OCI-LY3 (cell line): ENCODE data around the gene RAPGEF1.
A peak's percentile ranks its signal among the peaks of the same experiment; 100 is the strongest.
"Not testable (repeated sequence)": the region's sequence is repeated elsewhere in the genome, so short reads cannot be mapped to it uniquely, and the experiment has no call there.

ENCODE experiments used
- H2AFZ ChIP-seq: fragments of 200-600, 300-600 bp; shearing (Covaris generic); 2 replicates; pipeline ENCODE4 v1.6.0; 2014; ENCODE audit warnings: antibody characterized with exemption, low read depth, low read length
- H3K27ac ChIP-seq: fragments of 200-600, 300-600 bp; sonication (generic); 2 replicates; pipeline ENCODE4 v1.5.1; 2014; ENCODE audit warnings: mild to moderate bottlenecking, low read length, moderate library complexity, mixed read lengths
- H3K27me3 ChIP-seq: fragments of 200-600, 300-600 bp; sonication (generic); 2 replicates; pipeline ENCODE4 v1.6.1; 2014; ENCODE audit warnings: low read depth, low read length, mixed read lengths
- H3K36me3 ChIP-seq: fragments of 200-600, 300-600 bp; sonication (generic); replicated peaks from 2 replicates; pipeline ENCODE3; 2014; ENCODE audit warnings: low read depth, low read length, mixed read lengths
- H3K4me1 ChIP-seq: fragments of 300-600, 200-600 bp; sonication (generic); 2 replicates; pipeline ENCODE4 v1.6.1; 2014; ENCODE audit warnings: low read length, mixed read lengths
- H3K4me2 ChIP-seq: fragments of 200-600, 300-600 bp; sonication (generic); 2 replicates; pipeline ENCODE4 v1.6.1; 2014; ENCODE audit warnings: low read length, mixed read lengths
- H3K4me3 ChIP-seq: fragments of 300-600, 200-600 bp; sonication (generic); 2 replicates; pipeline ENCODE4 v1.5.1; 2014; ENCODE audit warnings: antibody characterized with exemption, mild to moderate bottlenecking, low read length, moderate library complexity
- H3K79me2 ChIP-seq: fragments of 300-600, 200-600 bp; shearing (Covaris generic); 2 replicates; pipeline ENCODE4 v1.6.1; 2014; ENCODE audit warnings: mild to moderate bottlenecking, low read length, mixed read lengths
- H3K9ac ChIP-seq: fragments of 300-600, 200-600 bp; shearing (Covaris generic); 2 replicates; pipeline ENCODE4 v1.6.0; 2014; ENCODE audit warnings: mild to moderate bottlenecking, low read length, moderate library complexity
- H3K9me3 ChIP-seq: fragments of 200-600, 300-600 bp; shearing (Covaris generic); 2 replicates; pipeline ENCODE4 v1.6.1; 2014; ENCODE audit warnings: low read length, mixed read lengths; ENCODE audit not compliant: insufficient read depth
- H4K20me1 ChIP-seq: fragments of 200-600, 300-600 bp; sonication (generic); 2 replicates; pipeline ENCODE4 v1.6.1; 2016; ENCODE audit warnings: low read length, mixed read lengths; ENCODE audit not compliant: insufficient read depth
- CTCF ChIP-seq: fragments of 200-600, 300-600 bp; sonication (generic); IDR thresholded peaks from 2 replicates; pipeline ENCODE4 v1.5.1; 2014; ENCODE audit warnings: antibody characterized with exemption, low read length, low read depth
- EZH2phosphoT487 ChIP-seq: fragments of 200-600 bp; shearing (Covaris generic); IDR thresholded peaks from 2 replicates; pipeline ENCODE4 v1.6.1; 2018; ENCODE audit warnings: antibody characterized with exemption, mixed run types, low read depth

Gene RAPGEF1

DNA sequence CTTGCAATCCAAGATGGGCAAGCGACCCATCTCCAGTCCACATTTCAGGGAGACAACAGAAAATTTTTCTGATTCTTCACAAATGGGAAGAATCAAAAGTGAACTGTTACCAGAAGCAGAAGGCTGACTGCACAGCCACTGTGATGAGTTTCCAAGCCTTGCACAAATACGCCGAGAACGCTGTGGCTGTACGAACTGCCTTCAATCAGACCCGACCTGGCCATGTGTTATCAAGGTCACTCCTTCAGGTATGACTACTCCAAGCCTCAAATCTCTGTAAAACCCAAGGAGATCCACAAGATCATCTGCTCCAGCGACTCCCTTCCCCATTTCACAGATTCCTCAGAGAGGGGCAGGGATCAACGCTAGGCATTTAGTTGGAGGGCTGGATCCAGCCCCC lies 26.9 kb downstream of the RAPGEF1 start:
- peaks cover 100% of the 10 kb centered on the region for H3K79me2 ChIP-seq
- no peaks in the 10 kb centered on the region for H3K9me3 ChIP-seq
- no peaks in the 10 kb centered on the region for H3K27me3 ChIP-seq
- H4K20me1 ChIP-seq = peaks cover 72% of the 10 kb centered on the region
- H3K9ac ChIP-seq = no peak overlapping the region
- no peak for TF ChIP-seq CTCF
- no peak for TF ChIP-seq EZH2phosphoT487
- H3K4me2 ChIP-seq = no peak overlapping the region
- H3K4me3 ChIP-seq = no peak overlapping the region
- no peak overlapping the region for H3K27ac ChIP-seq
- peaks cover 45% of the 10 kb centered on the region for H3K4me1 ChIP-seq
- H3K36me3 ChIP-seq = peaks cover 47% of the 10 kb centered on the region
- no peak overlapping the region for H2AFZ ChIP-seq

GRCh38 chr9:131712151-131712716 lies 27.6 kb downstream of the RAPGEF1 start:
- peaks cover 68% of the 10 kb centered on the region for H4K20me1 ChIP-seq
- peaks cover 53% of the 10 kb centered on the region for H3K4me1 ChIP-seq
- peaks cover 100% of the 10 kb centered on the region for H3K79me2 ChIP-seq
- peaks cover 42% of the 10 kb centered on the region for H3K36me3 ChIP-seq
- TF ChIP-seq EZH2phosphoT487 (no peak), CTCF (no peak)
- no peak overlapping the region for H3K9ac ChIP-seq
- H3K27me3 ChIP-seq = no peaks in the 10 kb centered on the region
- no peak overlapping the region for H2AFZ ChIP-seq
- H3K4me3 ChIP-seq = no peak overlapping the region
- no peak overlapping the region for H3K27ac ChIP-seq
- no peak overlapping the region for H3K4me2 ChIP-seq
- H3K9me3 ChIP-seq = no peaks in the 10 kb centered on the region

- Histone ChIP-seq H3K27me3 (no peaks in the 10 kb centered on the region), H3K4me2 (peak overlapping the region; percentile 81), H3K27ac (peak overlapping the region; percentile 85), H3K9me3 (no peaks in the 10 kb centered on the region), H3K9ac (peak overlapping the region; percentile 60), H3K36me3 (peaks cover 31% of the 10 kb centered on the region), H2AFZ (no peak overlapping the region), H3K79me2 (peaks cover 100% of the 10 kb centered on the region), H4K20me1 (peaks cover 67% of the 10 kb centered on the region), H3K4me1 (peaks cover 76% of the 10 kb centered on the region), H3K4me3 (peak overlapping the region; percentile 47)
- no peak for TF ChIP-seq EZH2phosphoT487
- TF ChIP-seq CTCF = no peak
These were observed 30.0 kb downstream of the RAPGEF1 start for GRCh38 chr9:131709771-131710431.

DNA sequence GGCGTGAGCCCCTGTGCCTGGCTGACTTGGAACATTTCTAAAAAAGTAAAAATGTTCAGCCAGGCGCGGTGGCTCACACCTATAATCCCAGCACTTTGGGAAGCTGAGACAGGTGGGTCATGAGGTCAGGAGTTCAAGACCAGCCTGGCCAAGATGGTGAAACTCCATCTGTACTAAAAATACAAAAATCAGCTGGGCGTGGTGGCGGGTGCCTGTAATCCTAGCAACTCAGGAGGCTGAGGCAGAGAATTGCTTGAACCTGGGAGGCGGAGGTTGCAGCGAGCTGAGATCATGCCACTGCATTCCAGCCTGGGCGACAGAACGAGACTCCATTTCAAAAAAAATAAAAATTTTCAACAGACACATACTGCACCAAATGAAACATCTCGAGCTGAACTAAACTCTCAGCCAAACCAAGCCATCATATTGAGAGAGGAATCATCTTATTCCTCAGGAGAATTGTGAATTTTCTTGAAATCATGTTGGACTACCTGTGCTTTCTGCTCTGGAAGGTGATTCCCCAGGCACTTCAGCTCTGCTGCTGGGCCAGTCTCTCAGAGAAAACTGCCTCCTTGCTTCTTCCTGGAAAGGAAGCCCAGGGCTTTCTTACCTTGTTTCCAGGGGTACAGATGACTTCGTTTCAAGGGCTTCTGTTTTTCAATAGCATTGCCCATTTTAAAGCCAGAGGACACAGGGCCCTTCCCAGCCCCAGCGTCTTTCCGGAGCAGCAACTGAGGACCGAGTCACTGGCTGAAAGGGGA lies 30.7 kb downstream of the RAPGEF1 start:
- H3K4me1 ChIP-seq = peaks cover 83% of the 10 kb centered on the region
- peak overlapping the region; percentile 81 for H3K4me2 ChIP-seq
- H3K27ac ChIP-seq = peak overlapping the region; percentile 90
- H3K9me3 ChIP-seq, H3K27me3 ChIP-seq, H2AFZ ChIP-seq: not testable (repeated sequence)
- H3K4me3 ChIP-seq = peak overlapping the region; percentile 47
- H3K79me2 ChIP-seq = peaks cover 100% of the 10 kb centered on the region
- peaks cover 27% of the 10 kb centered on the region for H3K36me3 ChIP-seq
- peak overlapping the region; percentile 67 for H3K9ac ChIP-seq
- peaks cover 71% of the 10 kb centered on the region for H4K20me1 ChIP-seq
